WTC11 (cell line): ENCODE measurements around the gene VPS41. TPM values are rescaled to one million over a fixed set of nuclear protein-coding genes. Genes with fewer than 3 reads are reported as not detected.

Source experiments
- ATAC-seq: fragments of 200-7000 bp; cut with Tn5 transposase; 2 replicates; pipeline ENCODE4 v1.10.0; 2021; ENCODE audit warnings: mild to moderate bottlenecking, moderate library complexity
- CTCF ChIA-PET: fragments of 300-600 bp; sonication (Branson Sonifier 250); formaldehyde crosslinking; loops from one replicate; lab custom pipeline; 2021; ENCODE audit warnings: antibody characterized with exemption; lab: Charles Lee
- POLR2A ChIA-PET: fragments of 350-600 bp; sonication (Branson Sonifier 250); formaldehyde crosslinking; loops from one replicate; lab custom pipeline; 2021; ENCODE audit warnings: antibody characterized with exemption; lab: Charles Lee
- DNase-seq: peaks from one replicate; pipeline ENCODE4 v3.0.0; 2021; ENCODE audit warnings: low spot score
- H3K27ac Mint-ChIP-seq: 2 replicates; pipeline ENCODE4 v1.8.0; 2021; ENCODE audit warnings: mixed read lengths
- H3K27me3 Mint-ChIP-seq: 2 replicates; pipeline ENCODE4 v1.8.0; 2021; ENCODE audit warnings: low read depth, mild to moderate bottlenecking, moderate library complexity, mixed read lengths
- H3K36me3 Mint-ChIP-seq: 2 replicates; pipeline ENCODE4 v1.8.0; 2021; ENCODE audit warnings: mixed read lengths
- H3K4me1 Mint-ChIP-seq: 2 replicates; pipeline ENCODE4 v1.8.0; 2022; ENCODE audit warnings: mixed read lengths
- H3K4me3 Mint-ChIP-seq: 2 replicates; pipeline ENCODE4 v1.8.0; 2021; ENCODE audit warnings: mild to moderate bottlenecking, moderate library complexity, mixed read lengths
- H3K9me3 Mint-ChIP-seq: 2 replicates; pipeline ENCODE4 v1.8.0; 2021; ENCODE audit warnings: mixed read lengths
- CREM ChIP-seq: sonication (generic); formaldehyde crosslinking; IDR thresholded peaks from 2 replicates; pipeline ENCODE4 v1.8.1; 2022; ENCODE audit warnings: mild to moderate bottlenecking, missing genetic modification reagents, moderate library complexity
- CTCF ChIP-seq: fragments of 200-600 bp; IDR thresholded peaks from 2 replicates; pipeline ENCODE4 v1.8.0; 2022; ENCODE audit warnings: antibody characterized with exemption
- E2F4 ChIP-seq: sonication (generic); formaldehyde crosslinking; IDR thresholded peaks from 2 replicates; pipeline ENCODE4 v1.8.1; 2022; ENCODE audit warnings: low read depth, mild to moderate bottlenecking, moderate library complexity, missing genetic modification reagents, borderline replicate concordance
- FOXP4 ChIP-seq: sonication (generic); formaldehyde crosslinking; IDR thresholded peaks from 2 replicates; pipeline ENCODE4 v1.8.0; 2022; ENCODE audit warnings: mild to moderate bottlenecking, missing genetic modification reagents
- IRF2 ChIP-seq: sonication (generic); formaldehyde crosslinking; IDR thresholded peaks from 2 replicates; pipeline ENCODE4 v1.8.0; 2022; ENCODE audit warnings: low read depth, missing genetic modification reagents, borderline replicate concordance
- MAX ChIP-seq: sonication (generic); formaldehyde crosslinking; IDR thresholded peaks from 2 replicates; pipeline ENCODE4 v1.8.0; 2022; ENCODE audit warnings: mild to moderate bottlenecking, missing genetic modification reagents
- TCF7 ChIP-seq: sonication (generic); formaldehyde crosslinking; IDR thresholded peaks from 2 replicates; pipeline ENCODE4 v1.8.0; 2022; ENCODE audit warnings: mild to moderate bottlenecking, low read depth, missing genetic modification reagents, moderate library complexity
- TEAD1 ChIP-seq: sonication (generic); formaldehyde crosslinking; IDR thresholded peaks from 2 replicates; pipeline ENCODE4 v1.8.0; 2022; ENCODE audit warnings: mild to moderate bottlenecking, missing genetic modification reagents
- ZNF263 ChIP-seq: sonication (generic); formaldehyde crosslinking; IDR thresholded peaks from 2 replicates; pipeline ENCODE4 v1.8.1; 2022; ENCODE audit warnings: low read depth, mild to moderate bottlenecking, moderate library complexity, missing genetic modification reagents
- ZNF416 ChIP-seq: fragments of 250-450 bp; sonication (Bioruptor Pico); IDR thresholded peaks from 2 replicates; pipeline ENCODE4 v1.9.0; 2021; ENCODE audit warnings: mild to moderate bottlenecking, inconsistent platforms
- ZNF423 ChIP-seq: fragments of 250-450 bp; sonication (Bioruptor Pico); IDR thresholded peaks from 2 replicates; pipeline ENCODE4 v2.1.2; 2022; ENCODE audit warnings: mild to moderate bottlenecking, moderate library complexity
- ZNF425 ChIP-seq: fragments of 250-450 bp; sonication (Bioruptor Pico); conservative IDR thresholded peaks from 2 replicates; pipeline ENCODE4 v1.9.0; 2021; ENCODE audit warnings: mild to moderate bottlenecking
- ZNF532 ChIP-seq: fragments of 250-450 bp; sonication (Bioruptor Pico); IDR thresholded peaks from 2 replicates; pipeline ENCODE4 v1.9.0; 2021; ENCODE audit warnings: mild to moderate bottlenecking, borderline replicate concordance
- ZNF671 ChIP-seq: fragments of 250-450 bp; sonication (Bioruptor Pico); IDR thresholded peaks from 2 replicates; pipeline ENCODE4 v1.8.0; 2021; ENCODE audit warnings: mild to moderate bottlenecking
- ZSCAN18 ChIP-seq: fragments of 250-450 bp; sonication (Bioruptor Pico); IDR thresholded peaks from 2 replicates; pipeline ENCODE4 v2.1.2; 2022; ENCODE audit warnings: mild to moderate bottlenecking, moderate library complexity
- total RNA-seq: library from RNA; stranded (reverse); gene quantifications from 3 replicates; pipeline ENCODE4 v1.2.3, GENCODE V29; 2021

Gene VPS41
- total RNA-seq, 1 experiment from 2014 or later = 50.3 TPM

GRCh38 chr7:38824948-38825347, 84.0 kb downstream of the VPS41 start:
- ChIA-PET POLR2A (no interaction called here), CTCF (interaction anchor here (0.8 kb wide), 1 partner anchor 629 kb away, joined by 3 read pairs; no protein-coding TSS in a partner anchor)
- no peaks in the 10 kb centered on the region for H3K36me3 Mint-ChIP-seq
- DNase-seq (no peak), ATAC-seq (no peak)
- no peak overlapping the region for H3K27ac Mint-ChIP-seq
- TF ChIP-seq ZNF425 (CRISPR knock-in tag) (no peak), ZSCAN18 (CRISPR knock-in tag) (no peak), E2F4 (CRISPR knock-in tag) (no peak), CTCF (no peak), ZNF416 (CRISPR knock-in tag) (no peak), ZNF532 (no peak), FOXP4 (CRISPR knock-in tag) (no peak), MAX (CRISPR knock-in tag) (no peak)
- no peak overlapping the region for H3K4me3 Mint-ChIP-seq
- H3K27me3 Mint-ChIP-seq = no peaks in the 10 kb centered on the region
- H3K9me3 Mint-ChIP-seq = no peaks in the 10 kb centered on the region
- H3K4me1 Mint-ChIP-seq = no peaks in the 10 kb centered on the region

GRCh38 chr7:38822549-38822948, 86.4 kb downstream of the VPS41 start:
- CTCF ChIA-PET = no interaction called here
- Mint-ChIP-seq H3K27me3 (no peaks in the 10 kb centered on the region), H3K36me3 (peaks cover 9% of the 10 kb centered on the region), H3K9me3 (peaks cover 4% of the 10 kb centered on the region), H3K27ac (no peak overlapping the region), H3K4me3 (no peak overlapping the region), H3K4me1 (no peaks in the 10 kb centered on the region)
- POLR2A ChIA-PET = interaction anchor here (0.5 kb wide), 1 partner anchor 770 kb away, joined by 3 read pairs; no protein-coding TSS in a partner anchor
- DNase-seq = no peak
- no peak for ATAC-seq
- TF ChIP-seq ZNF671 (no peak), CREM (no peak), ZNF263 (CRISPR knock-in tag) (no peak), ZNF423 (no peak), TCF7 (CRISPR knock-in tag) (no peak), CTCF (no peak), MAX (CRISPR knock-in tag) (no peak), ZNF425 (CRISPR knock-in tag) (no peak), IRF2 (CRISPR knock-in tag) (no peak), TEAD1 (CRISPR knock-in tag) (no peak)
